ENCODE results near the gene KIAA1614. TPM values are rescaled to one million over a fixed set of nuclear protein-coding genes. Genes with fewer than 3 reads are reported as not detected.
A peak's percentile ranks its signal among the peaks of the same experiment; 100 is the strongest.

Gene KIAA1614
- total RNA-seq, 1 donor from 2014 or later, result 0.56 TPM

GRCh38 chr1:180982422-180982821 is 69.7 kb downstream of the KIAA1614 start:
- H3K79me2 ChIP-seq (ENCODE audit: low read depth), result no peaks in the 10 kb centered on the region
- peaks cover 19% of the 10 kb centered on the region for H3K4me1 ChIP-seq
- no peaks in the 10 kb centered on the region for H3K9me3 ChIP-seq (ENCODE audit: low read depth)
- H3K36me3 ChIP-seq, result peaks cover 3% of the 10 kb centered on the region
- H3K27ac ChIP-seq, result peak overlapping the region; percentile 33
- no peak for TF ChIP-seq EZH2phosphoT487 (IDR thresholded peaks at IDR 0.05)
- no peak for TF ChIP-seq CTCF (IDR thresholded peaks at IDR 0.05)
- no peak for TF ChIP-seq EZH2 (IDR thresholded peaks at IDR 0.05)
- Mint-ChIP-seq H3K4me1 (peaks cover 23% of the 10 kb centered on the region), H3K27ac (no peak overlapping the region), H3K36me3 (peaks cover 56% of the 10 kb centered on the region), H3K4me3 (no peak overlapping the region), H3K27me3 (ENCODE audit: insufficient read depth, low read depth) (peaks cover 11% of the 10 kb centered on the region), H3K9me3 (peaks cover 4% of the 10 kb centered on the region)
- H2AFZ ChIP-seq (replicated peaks), result no peak overlapping the region
- no peak for DNase-seq (ENCODE audit: low spot score)
- peaks cover 49% of the 10 kb centered on the region for H4K20me1 ChIP-seq (ENCODE audit: low read depth)
- H3F3A ChIP-seq (ENCODE audit: low read depth), result peaks cover 18% of the 10 kb centered on the region
- H3K9ac ChIP-seq, result no peak overlapping the region
- H3K4me2 ChIP-seq, result peak overlapping the region; percentile 25
- H3K27me3 ChIP-seq, result no peaks in the 10 kb centered on the region
- H3K4me3 ChIP-seq, result no peak overlapping the region

GRCh38 chr1:180988253-180988752 is 75.6 kb downstream of the KIAA1614 start:
- Histone ChIP-seq H3F3A (ENCODE audit: low read depth) (peaks cover 10% of the 10 kb centered on the region), H2AFZ (replicated peaks) (no peak overlapping the region), H3K4me3 (no peak overlapping the region), H3K27ac (no peak overlapping the region), H3K79me2 (ENCODE audit: low read depth) (no peaks in the 10 kb centered on the region), H3K4me2 (peak overlapping the region; percentile 40), H4K20me1 (ENCODE audit: low read depth) (peaks cover 56% of the 10 kb centered on the region), H3K9me3 (ENCODE audit: low read depth) (no peaks in the 10 kb centered on the region), H3K27me3 (no peaks in the 10 kb centered on the region), H3K36me3 (peaks cover 6% of the 10 kb centered on the region), H3K4me1 (peaks cover 10% of the 10 kb centered on the region), H3K9ac (no peak overlapping the region)
- H3K9me3 Mint-ChIP-seq, result no peaks in the 10 kb centered on the region
- H3K4me1 Mint-ChIP-seq, result peaks cover 17% of the 10 kb centered on the region
- peak; percentile 67 for DNase-seq (ENCODE audit: low spot score)
- peaks cover 15% of the 10 kb centered on the region for H3K27me3 Mint-ChIP-seq (ENCODE audit: insufficient read depth, low read depth)
- no peak for TF ChIP-seq EZH2phosphoT487 (IDR thresholded peaks at IDR 0.05)
- TF ChIP-seq CTCF (IDR thresholded peaks at IDR 0.05), result no peak
- TF ChIP-seq EZH2 (IDR thresholded peaks at IDR 0.05), result no peak
- H3K4me3 Mint-ChIP-seq, result peak overlapping the region; percentile 39
- H3K36me3 Mint-ChIP-seq, result peaks cover 71% of the 10 kb centered on the region
- no peak overlapping the region for H3K27ac Mint-ChIP-seq

GRCh38 chr1:180994262-180994661 is 81.6 kb downstream of the KIAA1614 start:
- Histone ChIP-seq H4K20me1 (ENCODE audit: low read depth) (peaks cover 60% of the 10 kb centered on the region), H3K4me2 (no peak overlapping the region), H3K9ac (no peak overlapping the region), H3F3A (ENCODE audit: low read depth) (no peaks in the 10 kb centered on the region), H3K4me1 (no peaks in the 10 kb centered on the region), H3K27ac (no peak overlapping the region), H3K9me3 (ENCODE audit: low read depth) (no peaks in the 10 kb centered on the region), H2AFZ (replicated peaks) (no peak overlapping the region), H3K36me3 (peaks cover 3% of the 10 kb centered on the region), H3K79me2 (ENCODE audit: low read depth) (no peaks in the 10 kb centered on the region), H3K27me3 (no peaks in the 10 kb centered on the region), H3K4me3 (no peak overlapping the region)
- no peaks in the 10 kb centered on the region for H3K9me3 Mint-ChIP-seq
- peaks cover 45% of the 10 kb centered on the region for H3K36me3 Mint-ChIP-seq
- no peak overlapping the region for H3K27ac Mint-ChIP-seq
- TF ChIP-seq EZH2 (IDR thresholded peaks at IDR 0.05) (no peak), EZH2phosphoT487 (IDR thresholded peaks at IDR 0.05) (no peak), CTCF (IDR thresholded peaks at IDR 0.05) (no peak)
- no peak overlapping the region for H3K4me3 Mint-ChIP-seq
- no peak for DNase-seq (ENCODE audit: low spot score)
- H3K4me1 Mint-ChIP-seq, result peaks cover 3% of the 10 kb centered on the region
- H3K27me3 Mint-ChIP-seq (ENCODE audit: insufficient read depth, low read depth), result peaks cover 5% of the 10 kb centered on the region

Data from neural progenitor cell (in vitro differentiated cells).